SK-N-SH (cell line): ENCODE measurements around the gene SACM1L. TPM values are rescaled to one million over a fixed set of nuclear protein-coding genes. Genes with fewer than 3 reads are reported as not detected.

Source experiments
- CTCF ChIA-PET: fragments of 300-600, 350-600 bp; formaldehyde crosslinking; extraction: SDS; loops from one replicate; lab custom pipeline; 2021; lab: Yijun Ruan, JAX
- POLR2A ChIA-PET: fragments of 350-600 bp; sonication (Branson Sonifier 250); formaldehyde crosslinking; extraction: SDS; loops from one replicate; lab custom pipeline; 2020; ENCODE audit warnings: antibody characterized with exemption, inconsistent platforms; lab: Yijun Ruan, JAX
- DNase-seq: peaks from one replicate; pipeline ENCODE4 v3.0.0; 2012
- H2AFZ ChIP-seq: fragments of 200-600 bp; sonication (generic); 2 replicates; pipeline ENCODE4 v1.8.1; 2016; ENCODE audit warnings: antibody characterized with exemption, mild to moderate bottlenecking, low read depth
- H3F3A ChIP-seq: fragments of 200-600 bp; sonication (generic); replicated peaks from 2 replicates; pipeline ENCODE3; 2016; ENCODE audit warnings: antibody characterized with exemption, mild to moderate bottlenecking; ENCODE audit not compliant: insufficient read depth
- H3K27ac ChIP-seq, 2 experiments: fragments of 200-500 bp in 1 of 2; fragments of 200-600 bp in 1 of 2; sonication (Bioruptor generic) in 1 of 2; sonication (generic), shearing (Covaris generic) in 1 of 2; 2 replicates each; pipeline versions ENCODE4 v1.5.1 to v1.6.1; 2014 to 2016; ENCODE audit warnings: low read depth in 2 of 2, inconsistent platforms in 1 of 2, low read length in 1 of 2, mild to moderate bottlenecking in 1 of 2, mixed read lengths in 1 of 2
- H3K27me3 ChIP-seq: fragments of 200-600 bp; sonication (generic), shearing (Covaris generic); 2 replicates; pipeline ENCODE4 v1.6.1; 2016; ENCODE audit warnings: mixed run types; ENCODE audit not compliant: insufficient read depth
- H3K36me3 ChIP-seq, 2 experiments: fragments of 200-500 bp in 1 of 2; fragments of 200-600 bp in 1 of 2; sonication (Bioruptor generic) in 1 of 2; sonication (generic) in 1 of 2; replicated peaks in 1 of 2; 2 replicates each; pipeline versions ENCODE3 to v1.5.1; 2014 to 2016; ENCODE audit warnings: low read length in 1 of 2, mild to moderate bottlenecking in 1 of 2; ENCODE audit not compliant: insufficient read depth in 2 of 2, control insufficient read depth in 1 of 2
- H3K4me1 ChIP-seq, 2 experiments: fragments of 200-500 bp in 1 of 2; fragments of 200-600 bp in 1 of 2; sonication (Bioruptor generic) in 1 of 2; sonication (generic), shearing (Covaris generic) in 1 of 2; 2 replicates each; pipeline versions ENCODE4 v1.5.1 to v1.6.1; 2014 to 2016; ENCODE audit warnings: low read depth in 1 of 2, low read length in 1 of 2, mixed run types in 1 of 2; ENCODE audit not compliant: insufficient read depth in 2 of 2, control insufficient read depth in 1 of 2
- H3K4me2 ChIP-seq: fragments of 200-600 bp; sonication (generic), shearing (Covaris generic); 2 replicates; pipeline ENCODE4 v1.6.1; 2017; ENCODE audit warnings: mixed run types
- H3K4me3 ChIP-seq, 2 experiments: fragments of 200-500 bp in 1 of 2; fragments of 200-600 bp in 1 of 2; sonication (Bioruptor generic) in 1 of 2; sonication (generic), shearing (Covaris generic) in 1 of 2; 2 replicates each; pipeline versions ENCODE4 v1.5.1 to v1.8.1; 2014 to 2016; ENCODE audit warnings: low read depth in 2 of 2, inconsistent platforms in 1 of 2, low read length in 1 of 2, mild to moderate bottlenecking in 1 of 2, mixed read lengths in 1 of 2, moderate library complexity in 1 of 2
- H3K79me2 ChIP-seq: fragments of 200-600 bp; sonication (generic); 2 replicates; pipeline ENCODE4 v1.8.1; 2017; ENCODE audit warnings: mild to moderate bottlenecking; ENCODE audit not compliant: insufficient read depth
- H3K9ac ChIP-seq: fragments of 200-600 bp; sonication (generic); 2 replicates; pipeline ENCODE4 v1.6.1; 2017; ENCODE audit warnings: mixed run types
- H3K9me2 ChIP-seq: fragments of 200-600 bp; sonication (generic); 2 replicates; pipeline ENCODE4 v1.6.1; 2017; ENCODE audit warnings: mixed run types
- H3K9me3 ChIP-seq: fragments of 200-600 bp; sonication (generic); 2 replicates; pipeline ENCODE4 v1.6.1; 2017; ENCODE audit warnings: mixed run types, mild to moderate bottlenecking, moderate library complexity
- H4K20me1 ChIP-seq: fragments of 200-600 bp; sonication (generic); 2 replicates; pipeline ENCODE4 v1.6.1; 2017; ENCODE audit warnings: mild to moderate bottlenecking, mixed run types; ENCODE audit not compliant: insufficient read depth
- CHD2 ChIP-seq: fragments of 150-350 bp; IDR thresholded peaks from 2 replicates; pipeline ENCODE4 v1.6.1; 2018; ENCODE audit warnings: low read length; ENCODE audit not compliant: partially characterized antibody
- ELF1 ChIP-seq: IDR thresholded peaks from 2 replicates; pipeline ENCODE4 v1.4.0; 2012
- FOSL2 ChIP-seq: IDR thresholded peaks from 2 replicates; pipeline ENCODE4 v1.4.0; 2012; ENCODE audit warnings: low read depth, mild to moderate bottlenecking, moderate library complexity, borderline replicate concordance
- FOXJ3 ChIP-seq: sonication (generic); formaldehyde crosslinking; IDR thresholded peaks from 2 replicates; pipeline ENCODE4 v1.5.1; 2020; ENCODE audit warnings: mild to moderate bottlenecking, missing genetic modification reagents
- FOXM1 ChIP-seq: IDR thresholded peaks from 2 replicates; pipeline ENCODE4 v1.4.0; 2012; ENCODE audit warnings: low read depth, mild to moderate bottlenecking
- GATA2 ChIP-seq: sonication (generic); formaldehyde crosslinking; IDR thresholded peaks from 2 replicates; pipeline ENCODE4 v1.5.0; 2020; ENCODE audit warnings: mild to moderate bottlenecking, missing genetic modification reagents
- NFIC ChIP-seq: IDR thresholded peaks from 2 replicates; pipeline ENCODE4 v1.4.0; 2012; ENCODE audit warnings: borderline replicate concordance
- RAD21 ChIP-seq: IDR thresholded peaks from 2 replicates; pipeline ENCODE4 v1.6.1; 2012; ENCODE audit warnings: mild to moderate bottlenecking, low read length
- RFX5 ChIP-seq: IDR thresholded peaks from 2 replicates; pipeline ENCODE4 v1.6.1; 2012; ENCODE audit warnings: mild to moderate bottlenecking, improper control_type of control experiment, low read length
- RXRA ChIP-seq: IDR thresholded peaks from 2 replicates; pipeline ENCODE4 v1.4.0; 2012; ENCODE audit warnings: low read depth, mild to moderate bottlenecking, borderline replicate concordance
- SMC3 ChIP-seq: IDR thresholded peaks from 2 replicates; pipeline ENCODE4 v1.6.1; 2012; ENCODE audit warnings: low read depth, low read length, improper control_type of control experiment
- TAF1 ChIP-seq: IDR thresholded peaks from 2 replicates; pipeline ENCODE4 v1.6.1; 2012; ENCODE audit warnings: low read depth, mild to moderate bottlenecking, low read length, moderate library complexity, borderline replicate concordance
- TCF12 ChIP-seq: IDR thresholded peaks from 2 replicates; pipeline ENCODE4 v1.4.0; 2012
- TEAD4 ChIP-seq: IDR thresholded peaks from 2 replicates; pipeline ENCODE4 v1.4.0; 2012; ENCODE audit warnings: mild to moderate bottlenecking, borderline replicate concordance; ENCODE audit not compliant: insufficient read depth
- YY1 ChIP-seq: IDR thresholded peaks from 2 replicates; pipeline ENCODE4 v1.4.0; 2012; ENCODE audit warnings: low read depth, mild to moderate bottlenecking
- WGBS: methylation state at CpG from one replicate; pipeline ENCODE4 v1.1.6; 2017; ENCODE audit warnings: low lambda C conversion rate; 5-methylcytosine and 5-hydroxymethylcytosine counted together
- polyA plus RNA-seq, 3 experiments: library from polyadenylated mRNA; depleted of rRNA; stranded (reverse); fragments of >200 nt; gene quantifications; 2 replicates each; pipeline ENCODE4 v1.2.3, GENCODE V29; 2012
- TF ChIP-seq, protein P1 (sequence below): fragments of 200-600 bp; sonication (generic); IDR thresholded peaks from 2 replicates; pipeline ENCODE4 v1.6.1; 2017; ENCODE audit warnings: antibody characterized with exemption, mild to moderate bottlenecking, moderate library complexity
- TF ChIP-seq, protein P2 (sequence below): fragments of 150-350 bp; IDR thresholded peaks from 2 replicates; pipeline ENCODE4 v1.6.1; 2017; ENCODE audit warnings: antibody characterized with exemption, low read length, low read depth, borderline replicate concordance
- TF ChIP-seq, protein P3 (sequence below): IDR thresholded peaks from 2 replicates; pipeline ENCODE4 v1.4.0; 2012; ENCODE audit warnings: low read depth
- TF ChIP-seq, protein P4 (sequence below): IDR thresholded peaks from 2 replicates; pipeline ENCODE4 v1.4.0; 2012; ENCODE audit warnings: low read depth, borderline replicate concordance
- TF ChIP-seq, protein P5 (sequence below): fragments of 150-350 bp; IDR thresholded peaks from 2 replicates; pipeline ENCODE4 v1.6.1; 2016; ENCODE audit warnings: mild to moderate bottlenecking, low read depth, low read length

SACM1L gene
- polyA plus RNA-seq, 1 of the 3 experiments (the other 2 are of a cell fraction), result 11.2 TPM

DNA sequence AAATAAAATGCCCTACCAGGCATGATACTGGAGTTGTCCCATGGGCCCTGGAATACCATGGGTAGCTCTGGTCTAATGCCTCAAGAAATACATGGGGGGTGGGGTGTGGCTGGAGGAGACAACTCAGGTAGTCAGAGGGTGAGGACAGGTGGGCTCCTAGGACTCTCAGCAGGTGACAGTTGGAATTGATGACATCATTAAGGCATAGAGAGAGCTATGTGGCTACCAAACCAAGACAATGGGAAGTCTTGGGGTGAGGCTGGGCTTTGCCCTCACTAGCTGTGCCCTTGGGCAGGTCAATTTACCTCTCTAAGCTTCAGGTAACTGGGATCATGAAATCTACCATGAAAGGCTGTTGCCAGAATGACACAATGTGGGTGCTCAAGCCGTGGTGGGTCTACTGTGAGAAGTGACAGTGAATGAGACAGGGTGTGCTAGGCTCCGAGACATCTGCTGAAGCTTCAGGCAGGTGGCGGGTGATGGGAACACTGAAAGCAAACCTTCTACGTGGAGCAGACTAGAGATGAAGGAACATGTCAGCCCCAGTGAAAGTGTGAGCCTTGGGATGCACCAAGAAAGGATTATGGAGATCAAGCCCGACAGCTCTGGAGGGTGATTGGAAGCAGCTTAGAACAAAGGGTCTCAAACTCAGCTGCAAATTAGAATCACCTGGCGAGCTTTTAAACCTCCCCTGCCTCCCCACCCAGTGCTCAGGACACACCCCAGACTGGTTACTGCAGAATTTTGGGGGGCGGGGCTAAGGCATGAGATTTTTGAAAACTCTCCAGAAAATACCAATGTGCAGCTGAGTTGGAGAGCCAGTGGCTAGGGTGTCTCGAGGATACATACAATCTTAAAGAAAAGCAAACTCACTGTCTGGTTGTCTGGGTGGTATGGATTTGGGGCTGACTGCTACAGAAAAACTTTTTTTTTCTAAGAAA lies 85.7 kb downstream of the SACM1L start:
- no peaks in the 10 kb centered on the region for H4K20me1 ChIP-seq
- H3K4me1 ChIP-seq, result no peaks in the 10 kb centered on the region
- ChIA-PET CTCF (interaction anchor here (0.7 to 2.3 kb wide), 5 partner anchors 14 to 303 kb away, joined by 3 to 11 read pairs (median 4); no protein-coding TSS in a partner anchor), POLR2A (no interaction called here)
- no peak overlapping the region for H3K4me3 ChIP-seq
- no peaks in the 10 kb centered on the region for H3K9me2 ChIP-seq
- peaks cover 20% of the 10 kb centered on the region; the same call in 1 of the 2 replicates for H3K27me3 ChIP-seq
- no peak overlapping the region for H3K27ac ChIP-seq
- no peaks in the 10 kb centered on the region for H3F3A ChIP-seq
- H3K4me2 ChIP-seq, result no peak overlapping the region
- WGBS, result 42% methylated on average over 8 of the region's 8 CpGs
- no peak for DNase-seq
- H3K9ac ChIP-seq, result no peak overlapping the region
- no peaks in the 10 kb centered on the region for H3K79me2 ChIP-seq
- no peak overlapping the region for H2AFZ ChIP-seq
- TF ChIP-seq RAD21 (no peak), SMC3 (no peak), FOXM1 (no peak), FOXJ3 (CRISPR knock-in tag) (no peak), GATA2 (CRISPR knock-in tag) (no peak), ELF1 (no peak)
- TF ChIP-seq, protein P1, sequence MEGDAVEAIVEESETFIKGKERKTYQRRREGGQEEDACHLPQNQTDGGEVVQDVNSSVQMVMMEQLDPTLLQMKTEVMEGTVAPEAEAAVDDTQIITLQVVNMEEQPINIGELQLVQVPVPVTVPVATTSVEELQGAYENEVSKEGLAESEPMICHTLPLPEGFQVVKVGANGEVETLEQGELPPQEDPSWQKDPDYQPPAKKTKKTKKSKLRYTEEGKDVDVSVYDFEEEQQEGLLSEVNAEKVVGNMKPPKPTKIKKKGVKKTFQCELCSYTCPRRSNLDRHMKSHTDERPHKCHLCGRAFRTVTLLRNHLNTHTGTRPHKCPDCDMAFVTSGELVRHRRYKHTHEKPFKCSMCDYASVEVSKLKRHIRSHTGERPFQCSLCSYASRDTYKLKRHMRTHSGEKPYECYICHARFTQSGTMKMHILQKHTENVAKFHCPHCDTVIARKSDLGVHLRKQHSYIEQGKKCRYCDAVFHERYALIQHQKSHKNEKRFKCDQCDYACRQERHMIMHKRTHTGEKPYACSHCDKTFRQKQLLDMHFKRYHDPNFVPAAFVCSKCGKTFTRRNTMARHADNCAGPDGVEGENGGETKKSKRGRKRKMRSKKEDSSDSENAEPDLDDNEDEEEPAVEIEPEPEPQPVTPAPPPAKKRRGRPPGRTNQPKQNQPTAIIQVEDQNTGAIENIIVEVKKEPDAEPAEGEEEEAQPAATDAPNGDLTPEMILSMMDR, result no peak
- TF ChIP-seq, protein P2, sequence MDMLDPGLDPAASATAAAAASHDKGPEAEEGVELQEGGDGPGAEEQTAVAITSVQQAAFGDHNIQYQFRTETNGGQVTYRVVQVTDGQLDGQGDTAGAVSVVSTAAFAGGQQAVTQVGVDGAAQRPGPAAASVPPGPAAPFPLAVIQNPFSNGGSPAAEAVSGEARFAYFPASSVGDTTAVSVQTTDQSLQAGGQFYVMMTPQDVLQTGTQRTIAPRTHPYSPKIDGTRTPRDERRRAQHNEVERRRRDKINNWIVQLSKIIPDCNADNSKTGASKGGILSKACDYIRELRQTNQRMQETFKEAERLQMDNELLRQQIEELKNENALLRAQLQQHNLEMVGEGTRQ, result no peak
- TF ChIP-seq, protein P3, sequence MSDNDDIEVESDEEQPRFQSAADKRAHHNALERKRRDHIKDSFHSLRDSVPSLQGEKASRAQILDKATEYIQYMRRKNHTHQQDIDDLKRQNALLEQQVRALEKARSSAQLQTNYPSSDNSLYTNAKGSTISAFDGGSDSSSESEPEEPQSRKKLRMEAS, result no peak
- TF ChIP-seq, protein P4, sequence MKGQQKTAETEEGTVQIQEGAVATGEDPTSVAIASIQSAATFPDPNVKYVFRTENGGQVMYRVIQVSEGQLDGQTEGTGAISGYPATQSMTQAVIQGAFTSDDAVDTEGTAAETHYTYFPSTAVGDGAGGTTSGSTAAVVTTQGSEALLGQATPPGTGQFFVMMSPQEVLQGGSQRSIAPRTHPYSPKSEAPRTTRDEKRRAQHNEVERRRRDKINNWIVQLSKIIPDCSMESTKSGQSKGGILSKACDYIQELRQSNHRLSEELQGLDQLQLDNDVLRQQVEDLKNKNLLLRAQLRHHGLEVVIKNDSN, result no peak
- no peaks in the 10 kb centered on the region for H3K9me3 ChIP-seq
- H3K36me3 ChIP-seq, result no peaks in the 10 kb centered on the region

DNA sequence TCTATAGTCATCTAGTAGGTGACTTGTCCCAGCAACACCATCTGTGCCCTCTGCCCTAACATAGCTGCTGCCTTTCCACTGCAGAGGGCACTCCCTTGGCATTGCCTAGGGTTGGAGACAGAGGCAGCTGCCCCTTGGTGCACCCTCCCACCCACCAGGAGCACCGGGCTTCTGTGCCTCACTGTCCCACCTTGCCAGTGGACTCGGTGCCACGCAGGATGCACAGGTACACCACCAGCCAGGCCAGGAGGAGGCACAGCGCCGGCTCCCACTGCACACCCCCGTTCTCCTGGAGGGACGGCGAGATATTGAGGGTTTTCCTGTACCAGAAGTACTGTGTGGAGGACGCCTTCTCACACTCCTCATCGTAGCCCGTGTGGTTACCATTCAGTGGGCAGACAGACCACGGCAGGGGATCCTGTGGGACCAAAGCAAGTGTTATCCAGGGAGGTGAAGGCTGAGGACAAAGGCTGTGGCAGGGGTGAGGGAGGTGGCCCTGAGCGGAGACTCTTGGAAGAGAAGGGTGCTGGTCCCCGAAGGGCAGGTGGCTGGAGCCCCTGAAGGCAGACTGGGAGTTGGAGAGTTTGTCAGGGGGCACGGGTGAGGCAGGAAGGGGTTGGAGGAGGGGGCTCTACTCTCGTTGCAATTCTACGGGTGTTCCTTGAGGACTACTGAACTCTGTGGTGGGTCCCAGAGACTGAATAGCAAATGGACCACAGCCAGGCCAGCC lies 86.5 kb downstream of the SACM1L start:
- 48% methylated on average over 12 of the region's 17 CpGs for WGBS
- H3K4me3 ChIP-seq, result no peak overlapping the region
- no peak for TF ChIP-seq NFIC
- no peak for TF ChIP-seq RXRA
- no peak for TF ChIP-seq TAF1
- no peak for TF ChIP-seq TEAD4
- TF ChIP-seq TCF12, result no peak
- TF ChIP-seq CHD2, result no peak
- TF ChIP-seq YY1, result no peak
- TF ChIP-seq, protein P3, result no peak
- TF ChIP-seq SMC3, result no peak
- TF ChIP-seq, protein P5, sequence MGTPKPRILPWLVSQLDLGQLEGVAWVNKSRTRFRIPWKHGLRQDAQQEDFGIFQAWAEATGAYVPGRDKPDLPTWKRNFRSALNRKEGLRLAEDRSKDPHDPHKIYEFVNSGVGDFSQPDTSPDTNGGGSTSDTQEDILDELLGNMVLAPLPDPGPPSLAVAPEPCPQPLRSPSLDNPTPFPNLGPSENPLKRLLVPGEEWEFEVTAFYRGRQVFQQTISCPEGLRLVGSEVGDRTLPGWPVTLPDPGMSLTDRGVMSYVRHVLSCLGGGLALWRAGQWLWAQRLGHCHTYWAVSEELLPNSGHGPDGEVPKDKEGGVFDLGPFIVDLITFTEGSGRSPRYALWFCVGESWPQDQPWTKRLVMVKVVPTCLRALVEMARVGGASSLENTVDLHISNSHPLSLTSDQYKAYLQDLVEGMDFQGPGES, result no peak
- TF ChIP-seq FOSL2, result no peak
- TF ChIP-seq RFX5, result no peak

More for the DNA sequence above, 86.5 kb downstream of the SACM1L start:
- Histone ChIP-seq H3K79me2 (no peaks in the 10 kb centered on the region), H3K36me3 (no peaks in the 10 kb centered on the region), H3K9ac (no peak overlapping the region), H3K27ac (no peak overlapping the region), H3K9me3 (no peaks in the 10 kb centered on the region), H2AFZ (no peak overlapping the region), H3K4me1 (no peaks in the 10 kb centered on the region), H4K20me1 (no peaks in the 10 kb centered on the region), H3K27me3 (peaks cover 20% of the 10 kb centered on the region; the same call in 1 of the 2 replicates), H3K4me2 (no peak overlapping the region), H3F3A (no peaks in the 10 kb centered on the region), H3K9me2 (no peaks in the 10 kb centered on the region)
- ChIA-PET POLR2A (no interaction called here), CTCF (interaction anchor here (1.1 to 1.8 kb wide), 3 partner anchors 14 to 154 kb away, joined by 3 to 7 read pairs (median 5); no protein-coding TSS in a partner anchor)
- no peak for DNase-seq
